ENCODE results near the gene CYBA. TPM values are rescaled to one million over a fixed set of nuclear protein-coding genes. Genes with fewer than 3 reads are reported as not detected.

The CYBA gene
- polyA plus RNA-seq, 1 experiment = 53.6 TPM

DNA sequence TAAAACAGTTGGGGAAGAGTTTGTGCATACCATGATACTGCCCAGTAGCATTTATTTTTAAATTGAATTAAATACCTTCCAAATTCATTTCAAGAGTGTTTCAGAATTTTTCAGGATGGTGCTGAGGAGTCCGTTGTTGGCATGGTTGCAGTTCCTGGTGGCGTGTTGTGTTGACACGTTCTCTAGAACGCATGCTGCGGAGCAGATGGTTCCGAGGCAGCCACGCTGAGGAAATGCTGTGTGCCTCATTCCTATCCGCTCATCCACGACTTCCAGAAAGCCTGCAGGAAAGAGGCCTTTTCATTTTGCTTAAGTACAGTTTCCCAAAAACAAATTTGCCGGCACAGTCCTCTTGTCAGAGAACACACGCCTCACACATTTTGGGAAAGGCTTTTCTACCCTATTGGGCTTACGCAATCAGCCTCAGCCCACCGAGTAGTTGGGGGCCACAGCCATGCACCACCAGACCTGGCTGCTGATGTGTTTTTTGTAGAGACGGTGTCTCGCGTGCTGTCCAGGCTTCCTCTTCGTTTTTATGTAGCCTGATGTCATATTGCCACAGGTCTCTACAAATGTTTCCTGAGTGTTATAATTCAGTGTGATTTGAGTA, 44.6 kb downstream of the CYBA start:
- no peak for DNase-seq (ENCODE audit: low read depth, low spot score)
- no peak overlapping the region for H3K27ac ChIP-seq (ENCODE audit: low read depth, low read length)
- no peak overlapping the region for H3K4me3 ChIP-seq (ENCODE audit: low read depth, low read length)
- TF ChIP-seq, protein P1, sequence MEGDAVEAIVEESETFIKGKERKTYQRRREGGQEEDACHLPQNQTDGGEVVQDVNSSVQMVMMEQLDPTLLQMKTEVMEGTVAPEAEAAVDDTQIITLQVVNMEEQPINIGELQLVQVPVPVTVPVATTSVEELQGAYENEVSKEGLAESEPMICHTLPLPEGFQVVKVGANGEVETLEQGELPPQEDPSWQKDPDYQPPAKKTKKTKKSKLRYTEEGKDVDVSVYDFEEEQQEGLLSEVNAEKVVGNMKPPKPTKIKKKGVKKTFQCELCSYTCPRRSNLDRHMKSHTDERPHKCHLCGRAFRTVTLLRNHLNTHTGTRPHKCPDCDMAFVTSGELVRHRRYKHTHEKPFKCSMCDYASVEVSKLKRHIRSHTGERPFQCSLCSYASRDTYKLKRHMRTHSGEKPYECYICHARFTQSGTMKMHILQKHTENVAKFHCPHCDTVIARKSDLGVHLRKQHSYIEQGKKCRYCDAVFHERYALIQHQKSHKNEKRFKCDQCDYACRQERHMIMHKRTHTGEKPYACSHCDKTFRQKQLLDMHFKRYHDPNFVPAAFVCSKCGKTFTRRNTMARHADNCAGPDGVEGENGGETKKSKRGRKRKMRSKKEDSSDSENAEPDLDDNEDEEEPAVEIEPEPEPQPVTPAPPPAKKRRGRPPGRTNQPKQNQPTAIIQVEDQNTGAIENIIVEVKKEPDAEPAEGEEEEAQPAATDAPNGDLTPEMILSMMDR (IDR thresholded peaks at IDR 0.05; ENCODE audit: low read depth, low read length) = no peak
- H3K9me3 ChIP-seq (ENCODE audit: control insufficient read depth, insufficient read depth, low read length) = no peaks in the 10 kb centered on the region
- CTCF ChIA-PET = no interaction called here
- POLR2A ChIA-PET = no interaction called here
- no peaks in the 10 kb centered on the region for H3K27me3 ChIP-seq (ENCODE audit: control insufficient read depth, insufficient read depth, low read length)

DNA sequence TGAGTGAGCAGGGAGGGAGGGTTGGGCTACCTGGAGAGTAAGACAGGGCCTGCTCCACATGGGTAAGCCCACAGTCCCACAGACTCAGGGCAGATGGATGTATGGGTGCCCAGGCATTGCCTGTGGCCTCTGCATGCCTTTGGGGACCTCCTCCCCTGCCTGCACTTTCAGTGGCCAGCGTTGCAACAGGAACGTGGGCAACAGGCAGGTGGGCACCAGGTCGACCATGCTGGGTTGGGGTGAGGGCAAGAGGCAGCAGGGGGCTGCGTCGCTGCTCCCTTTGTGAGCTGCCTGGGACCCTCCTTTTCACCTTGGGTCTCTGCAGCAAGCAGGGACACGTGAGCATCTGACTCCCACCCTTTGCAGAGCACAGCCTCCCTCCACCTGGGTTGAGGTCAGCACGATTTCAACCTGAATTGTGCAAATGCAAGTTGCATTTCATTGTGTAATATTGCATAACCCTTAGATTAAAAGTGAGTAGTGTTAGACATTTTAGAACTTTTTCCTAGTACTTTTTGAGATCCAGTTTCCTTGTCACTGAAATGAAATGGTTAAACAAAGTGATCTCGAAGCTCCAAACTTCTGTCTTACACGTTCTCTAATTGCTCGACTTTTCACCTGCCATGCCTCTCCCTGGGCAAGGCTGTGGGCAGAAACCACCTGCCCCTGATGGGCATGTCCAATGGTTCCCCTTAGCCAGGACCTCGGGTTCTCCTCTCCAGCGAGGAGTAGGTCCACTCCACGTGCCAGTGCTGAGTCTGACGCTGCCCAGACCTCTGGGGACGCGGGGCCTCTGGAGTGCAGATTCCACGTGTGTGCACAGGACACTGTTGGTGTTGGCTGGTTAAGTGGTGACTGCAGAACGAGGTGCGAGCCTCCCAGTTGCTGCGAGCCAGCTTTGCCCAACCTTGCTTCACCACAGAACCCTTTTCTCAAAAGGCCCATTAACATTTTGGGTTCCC, 45.4 kb downstream of the CYBA start:
- no peak for DNase-seq (ENCODE audit: low read depth, low spot score)
- CTCF ChIA-PET = no interaction called here
- H3K9me3 ChIP-seq (ENCODE audit: control insufficient read depth, insufficient read depth, low read length) = no peaks in the 10 kb centered on the region
- POLR2A ChIA-PET = no interaction called here
- no peak overlapping the region for H3K27ac ChIP-seq (ENCODE audit: low read depth, low read length)
- H3K4me3 ChIP-seq (ENCODE audit: low read depth, low read length) = no peak overlapping the region
- TF ChIP-seq, protein P1 (IDR thresholded peaks at IDR 0.05; ENCODE audit: low read depth, low read length) = no peak
- H3K27me3 ChIP-seq (ENCODE audit: control insufficient read depth, insufficient read depth, low read length) = no peaks in the 10 kb centered on the region

DNA sequence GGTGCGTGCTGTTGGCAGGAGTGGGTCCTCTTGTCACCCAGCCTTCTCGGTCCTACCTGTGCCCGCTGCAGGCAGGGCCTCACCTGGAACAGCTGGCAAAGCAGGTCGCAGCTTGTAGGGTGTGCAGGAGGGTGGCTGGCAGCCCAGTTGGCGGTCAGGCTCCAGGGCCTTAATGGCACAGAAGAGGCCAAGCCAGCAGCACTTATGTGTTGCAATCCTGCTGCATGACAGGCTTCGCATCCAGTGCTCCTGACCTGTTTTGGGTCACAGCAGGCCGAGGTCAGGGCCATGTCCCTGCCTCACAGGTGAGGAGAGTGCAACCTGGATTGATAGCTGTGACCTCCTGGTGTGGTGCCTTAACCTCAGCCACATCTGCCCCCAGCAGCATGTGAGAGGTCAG, 48.8 kb downstream of the CYBA start:
- ChIA-PET POLR2A (no interaction called here), CTCF (interaction anchor here (1.3 kb wide), 1 partner anchor 211 kb away, joined by 4 read pairs; no protein-coding TSS in a partner anchor)
- no peak overlapping the region for H3K4me3 ChIP-seq (ENCODE audit: low read depth, low read length)
- H3K27me3 ChIP-seq (ENCODE audit: control insufficient read depth, insufficient read depth, low read length) = no peaks in the 10 kb centered on the region
- no peak overlapping the region for H3K27ac ChIP-seq (ENCODE audit: low read depth, low read length)
- H3K9me3 ChIP-seq (ENCODE audit: control insufficient read depth, insufficient read depth, low read length) = no peaks in the 10 kb centered on the region
- DNase-seq (ENCODE audit: low read depth, low spot score) = no peak
- TF ChIP-seq, protein P1 (IDR thresholded peaks at IDR 0.05; ENCODE audit: low read depth, low read length) = no peak

DNA sequence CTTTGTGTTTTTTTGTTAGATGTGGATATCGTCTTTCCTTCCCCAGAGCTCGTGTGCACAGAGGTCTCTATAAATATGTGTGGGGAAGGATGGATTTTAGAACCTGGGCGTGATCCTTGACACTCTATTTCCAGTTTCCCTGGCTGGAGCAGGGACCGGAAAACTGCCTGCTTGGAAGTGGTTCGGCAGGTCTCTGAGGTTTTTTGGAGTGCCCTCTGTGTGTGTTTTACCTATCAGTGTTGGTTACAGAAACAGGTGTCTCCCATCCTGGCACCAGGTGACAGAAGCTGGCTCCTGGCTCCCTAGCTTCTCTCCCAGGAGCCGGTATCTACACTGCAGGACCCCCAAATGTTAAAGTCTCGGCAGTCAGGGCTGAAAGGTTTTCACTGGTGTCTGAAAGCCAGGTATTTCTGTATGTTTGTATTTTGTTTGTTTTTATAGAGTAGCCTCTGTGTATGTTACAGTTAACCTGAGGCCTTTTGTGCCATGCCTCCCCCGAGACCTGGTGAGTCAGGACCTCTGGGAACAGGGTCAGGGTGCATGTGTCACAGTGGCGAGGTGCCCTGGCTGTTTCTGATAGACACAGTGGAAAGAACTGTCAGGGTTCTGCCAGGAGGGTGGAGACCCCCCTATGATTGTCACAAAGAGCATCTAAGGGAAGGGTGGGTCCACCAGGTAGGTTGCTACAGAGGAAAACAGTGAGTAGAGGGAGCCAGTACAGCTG, 49.4 kb downstream of the CYBA start:
- ChIA-PET CTCF (interaction anchor here (0.6 kb wide), 1 partner anchor 84 kb away, joined by 4 read pairs; no protein-coding TSS in a partner anchor), POLR2A (no interaction called here)
- no peaks in the 10 kb centered on the region for H3K9me3 ChIP-seq (ENCODE audit: control insufficient read depth, insufficient read depth, low read length)
- H3K4me3 ChIP-seq (ENCODE audit: low read depth, low read length) = no peak overlapping the region
- H3K27ac ChIP-seq (ENCODE audit: low read depth, low read length) = no peak overlapping the region
- no peaks in the 10 kb centered on the region for H3K27me3 ChIP-seq (ENCODE audit: control insufficient read depth, insufficient read depth, low read length)
- TF ChIP-seq, protein P1 (IDR thresholded peaks at IDR 0.05; ENCODE audit: low read depth, low read length) = no peak
- no peak for DNase-seq (ENCODE audit: low read depth, low spot score)
